Stimulated activated CD4-positive, alpha-beta T cell treated with anti-CD3 and anti-CD28 coated beads, Interleukin-1b, Interleukin-23, amount 100 ng/mL, for 1 hour (primary cell): ENCODE measurements around the gene MDH1.
"Not testable (repeated sequence)": the region's sequence is repeated elsewhere in the genome, so short reads cannot be mapped to it uniquely, and the experiment has no call there.

Experiments
- DNase-seq, 2 donors: peaks; one replicate each; pipeline ENCODE4 v3.0.0-alpha.2; 2020; ENCODE audit warnings: low read depth in 2 of 2

The MDH1 gene

GRCh38 chr2:63588385-63589147 is at the start of gene MDH1, which contains the start of gene WDPCP:
TSS of gene MDH1 (plus strand) at chr2:63588963. CDS start at chr2:63589044, 81 bp downstream.
TSS of gene WDPCP (minus strand) at chr2:63588477. CDS start at chr2:63588271, 206 bp downstream.
- DNase-seq, result peak; percentile 77 to 79

- no peak for DNase-seq
These were observed 49.2 kb upstream of the MDH1 start for GRCh38 chr2:63539416-63540162.

- no peak for DNase-seq
These were observed 44.6 kb upstream of the MDH1 start for GRCh38 chr2:63544017-63544627.

GRCh38 chr2:63545023-63545422 is 43.7 kb upstream of the MDH1 start:
- DNase-seq, result no peak

GRCh38 chr2:63553049-63553448 is 35.7 kb upstream of the MDH1 start:
- no peak for DNase-seq

- no peak for DNase-seq
These were observed 33.5 kb upstream of the MDH1 start for GRCh38 chr2:63555299-63555698.

- no peak for DNase-seq
These were observed 32.8 kb upstream of the MDH1 start for GRCh38 chr2:63555931-63556330.

- not testable (repeated sequence) for DNase-seq
These were observed 30.9 kb upstream of the MDH1 start for GRCh38 chr2:63557819-63558218.

GRCh38 chr2:63558922-63559321 is 29.8 kb upstream of the MDH1 start:
- not testable (repeated sequence) for DNase-seq

GRCh38 chr2:63562751-63563150 is 26.0 kb upstream of the MDH1 start:
- no peak for DNase-seq

- DNase-seq, result no peak
These were observed 19.0 kb upstream of the MDH1 start for GRCh38 chr2:63569740-63570139.

- no peak for DNase-seq
These were observed 17.5 kb upstream of the MDH1 start for GRCh38 chr2:63571291-63571690.

GRCh38 chr2:63572001-63572400 is 16.8 kb upstream of the MDH1 start:
- no peak for DNase-seq

GRCh38 chr2:63573026-63573425 is 15.7 kb upstream of the MDH1 start:
- not testable (repeated sequence) for DNase-seq

GRCh38 chr2:63573726-63574345 is 14.9 kb upstream of the MDH1 start:
- not testable (repeated sequence) for DNase-seq

GRCh38 chr2:63576546-63576945 is 12.2 kb upstream of the MDH1 start:
- DNase-seq, result no peak

- no peak for DNase-seq
These were observed 10.0 kb upstream of the MDH1 start for GRCh38 chr2:63578767-63579166.

GRCh38 chr2:63580651-63581297 is 8.0 kb upstream of the MDH1 start:
- DNase-seq, result no peak

GRCh38 chr2:63581298-63581961 is 7.3 kb upstream of the MDH1 start:
- no peak for DNase-seq

GRCh38 chr2:63582873-63583272 is 5.9 kb upstream of the MDH1 start:
- DNase-seq, result no peak

- DNase-seq, result no peak
These were observed 864 bp upstream of the MDH1 start for GRCh38 chr2:63587814-63588384.
